ENCODE data around the gene ZNF428. TPM values are rescaled to one million over a fixed set of nuclear protein-coding genes. Genes with fewer than 3 reads are reported as not detected.

Gene ZNF428
- total and polyA plus RNA-seq, 4 donors: 6.5 to 22.1 (median 14.4) TPM

GRCh38 chr19:43591904-43592772 lies 27.3 kb downstream of the ZNF428 start:
- H3K9me3 ChIP-seq (ENCODE audit: control insufficient read depth in 4 of 4, low read length in 3 of 4): no peaks in the 10 kb centered on the region
- 98% methylated on average over 63 of the region's 63 CpGs for WGBS
- H3K36me3 ChIP-seq (ENCODE audit: control insufficient read depth in 4 of 4, insufficient read depth in 3 of 4, low read depth in 1 of 4, low read length in 3 of 4): peaks cover 4 to 28% (median 7%) of the 10 kb centered on the region in 4 donors
- TF ChIP-seq JUND (IDR thresholded peaks at IDR 0.05): no peak
- TF ChIP-seq NR2F2 (IDR thresholded peaks at IDR 0.05): no peak
- TF ChIP-seq GABPA (IDR thresholded peaks at IDR 0.05 in 1 of 2, conservative IDR thresholded peaks at IDR 0.05 in 1 of 2): no peak
- TF ChIP-seq REST (IDR thresholded peaks at IDR 0.05): no peak
- no peak for TF ChIP-seq SP1 (IDR thresholded peaks at IDR 0.05)
- TF ChIP-seq ATF3 (IDR thresholded peaks at IDR 0.05): no peak
- TF ChIP-seq ZBTB33 (IDR thresholded peaks at IDR 0.05): no peak
- TF ChIP-seq HNF4A (conservative IDR thresholded peaks at IDR 0.05): no peak
- DNase-seq (ENCODE audit: low spot score): no peak
- no peak overlapping the region for H3K9ac ChIP-seq (ENCODE audit: low read depth in 1 of 2, low read length in 2 of 2)
- H3K27ac ChIP-seq (ENCODE audit: low read depth in 1 of 2, low read length in 2 of 2): no peak overlapping the region
- H3K4me3 ChIP-seq (ENCODE audit: low read depth in 1 of 3, low read length in 3 of 3): no peak overlapping the region
- H3K27me3 ChIP-seq (ENCODE audit: control insufficient read depth in 4 of 4, insufficient read depth in 4 of 4, low read length in 3 of 4): no peaks in the 10 kb centered on the region
- H3K4me1 ChIP-seq (ENCODE audit: control insufficient read depth in 4 of 4, insufficient read depth in 4 of 4, low read length in 3 of 4): peaks cover 6 to 21% (median 20%) of the 10 kb centered on the region in 4 donors

GRCh38 chr19:43589678-43590077 lies 29.8 kb downstream of the ZNF428 start:
- H3K9ac ChIP-seq (ENCODE audit: low read depth in 1 of 2, low read length in 2 of 2): no peak overlapping the region
- TF ChIP-seq EGR1 (IDR thresholded peaks at IDR 0.05; ENCODE audit: low read depth in 2 of 2): no peak
- TF ChIP-seq FOXA2 (IDR thresholded peaks at IDR 0.05): no peak
- TF ChIP-seq RXRA (IDR thresholded peaks at IDR 0.05): no peak
- TF ChIP-seq HNF4G (IDR thresholded peaks at IDR 0.05): no peak
- no peak for TF ChIP-seq YY1 (IDR thresholded peaks at IDR 0.05)
- TF ChIP-seq JUND (IDR thresholded peaks at IDR 0.05): no peak
- TF ChIP-seq NR2F2 (IDR thresholded peaks at IDR 0.05): no peak
- TF ChIP-seq RAD21 (IDR thresholded peaks at IDR 0.05): no peak
- TF ChIP-seq CTCF (IDR thresholded peaks at IDR 0.05; ENCODE audit: low read depth, low read length, missing input control): no peak
- TF ChIP-seq FOXA1 (IDR thresholded peaks at IDR 0.05): no peak
- TF ChIP-seq SP1 (IDR thresholded peaks at IDR 0.05): no peak
- no peak overlapping the region for H3K4me3 ChIP-seq (ENCODE audit: low read depth in 1 of 3, low read length in 3 of 3)
- WGBS: 88% methylated on average over 6 of the region's 6 CpGs
- H3K4me1 ChIP-seq (ENCODE audit: control insufficient read depth in 4 of 4, insufficient read depth in 4 of 4, low read length in 3 of 4): peaks cover 6 to 15% (median 10%) of the 10 kb centered on the region in 4 donors
- H3K27ac ChIP-seq (ENCODE audit: low read depth in 1 of 2, low read length in 2 of 2): no peak overlapping the region
- no peaks in the 10 kb centered on the region for H3K27me3 ChIP-seq (ENCODE audit: control insufficient read depth in 4 of 4, insufficient read depth in 4 of 4, low read length in 3 of 4)
- peaks cover 4 to 28% (median 7%) of the 10 kb centered on the region in 4 donors for H3K36me3 ChIP-seq (ENCODE audit: control insufficient read depth in 4 of 4, insufficient read depth in 3 of 4, low read depth in 1 of 4, low read length in 3 of 4)
- H3K9me3 ChIP-seq (ENCODE audit: control insufficient read depth in 4 of 4, low read length in 3 of 4): no peaks in the 10 kb centered on the region
- no peak for DNase-seq (ENCODE audit: low spot score)
